ENCODE results near the gene SORCS2.

The SORCS2 gene

DNA sequence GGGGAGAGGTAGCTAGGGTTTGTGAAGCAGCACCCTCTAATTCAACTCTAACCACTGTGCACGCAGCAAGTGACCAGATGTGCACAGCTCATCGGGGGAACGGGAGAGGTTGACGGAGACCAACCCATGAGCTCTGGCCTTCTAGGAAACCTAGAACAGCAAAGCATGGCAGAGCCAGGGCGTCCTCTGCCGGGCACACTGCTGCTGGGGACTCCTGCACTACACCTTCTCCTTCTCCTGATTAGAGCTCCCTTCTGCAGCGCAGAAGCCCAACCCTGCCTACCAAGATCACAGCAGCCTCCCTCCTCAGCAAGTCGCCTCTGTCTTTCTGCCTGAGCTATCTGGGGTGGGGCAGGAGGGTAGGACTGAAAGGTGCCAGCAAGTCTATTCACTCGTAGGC lies 494.7 kb downstream of the SORCS2 start (continued):
- no peak for TF ChIP-seq ZNF626 (tag by site-specific recombination; IDR thresholded peaks at IDR 0.05)
- TF ChIP-seq ELK4 (IDR thresholded peaks at IDR 0.05; ENCODE audit: borderline replicate concordance, low read depth, low read length): no peak
- no peak for TF ChIP-seq ZNF654 (tag by site-specific recombination; IDR thresholded peaks at IDR 0.05; ENCODE audit: low read depth)
- no peak for TF ChIP-seq ZFHX2 (tag by site-specific recombination; conservative IDR thresholded peaks at IDR 0.05)
- TF ChIP-seq ZNF571 (tag by site-specific recombination; IDR thresholded peaks at IDR 0.05): no peak
- no peak for TF ChIP-seq GLI4 (tag by site-specific recombination; IDR thresholded peaks at IDR 0.05)

DNA sequence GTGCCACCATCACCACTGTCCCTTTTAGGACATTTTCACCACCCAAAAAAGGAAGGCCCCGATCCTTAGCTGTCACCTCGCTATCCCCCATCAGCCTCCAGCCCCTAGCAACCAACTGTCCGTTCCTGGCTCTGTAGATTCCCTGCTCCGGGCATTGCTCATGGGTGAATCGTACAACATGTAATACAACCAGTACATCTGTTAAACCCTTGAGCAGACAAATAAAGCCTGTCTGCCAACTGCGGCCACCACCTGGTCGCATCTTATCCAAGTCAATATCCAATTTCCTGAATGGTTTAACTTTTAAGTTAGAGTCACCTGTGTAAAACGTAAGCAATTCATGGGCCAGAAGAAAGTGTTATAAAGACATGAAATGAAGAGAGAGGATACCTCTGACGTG lies 495.5 kb downstream of the SORCS2 start:
- Histone ChIP-seq H3K9me3 (ENCODE audit: control insufficient read depth, insufficient read depth, low read depth, low read length) (no peaks in the 10 kb centered on the region), H3K4me3 (ENCODE audit: low read depth, low read length) (no peak overlapping the region), H3K4me1 (ENCODE audit: control insufficient read depth, insufficient read depth, low read length) (no peaks in the 10 kb centered on the region), H3K27ac (ENCODE audit: extremely low read depth, low read depth, low read length) (no peak overlapping the region), H3K36me3 (ENCODE audit: control insufficient read depth in 2 of 2, insufficient read depth in 1 of 2, low read length in 2 of 2) (no peaks in the 10 kb centered on the region)
- CTCF ChIA-PET: interaction anchor here (0.6 kb wide), 1 partner anchor 586 kb away, joined by 4 read pairs; no protein-coding TSS in a partner anchor
- TF ChIP-seq RBAK (tag by site-specific recombination; IDR thresholded peaks at IDR 0.05): no peak
- POLR2A ChIA-PET: no interaction called here

- Histone ChIP-seq H3K4me3 (ENCODE audit: low read depth, low read length) (no peak overlapping the region), H3K4me1 (ENCODE audit: control insufficient read depth, insufficient read depth, low read length) (no peaks in the 10 kb centered on the region), H3K27ac (ENCODE audit: extremely low read depth, low read depth, low read length) (no peak overlapping the region), H3K9me3 (ENCODE audit: control insufficient read depth, insufficient read depth, low read depth, low read length) (no peaks in the 10 kb centered on the region), H3K36me3 (ENCODE audit: control insufficient read depth in 2 of 2, insufficient read depth in 1 of 2, low read length in 2 of 2) (no peaks in the 10 kb centered on the region)
- POLR2A ChIA-PET: no interaction called here
- peak; percentile 94 for TF ChIP-seq ZNF366 (tag by site-specific recombination; conservative IDR thresholded peaks at IDR 0.05)
- no peak for TF ChIP-seq ZNF341 (tag by site-specific recombination; IDR thresholded peaks at IDR 0.05; ENCODE audit: low read depth)
- peak; percentile 96 for TF ChIP-seq ZBTB17 (tag by site-specific recombination; IDR thresholded peaks at IDR 0.05)
- TF ChIP-seq EGR2 (tag by site-specific recombination; IDR thresholded peaks at IDR 0.05; ENCODE audit: low read depth): peak; percentile 76
- TF ChIP-seq GFI1B (tag by site-specific recombination; IDR thresholded peaks at IDR 0.05): no peak
- peak; percentile 50; the same call in 1 of the 2 replicates for TF ChIP-seq ZFHX2 (tag by site-specific recombination; conservative IDR thresholded peaks at IDR 0.05)
- CTCF ChIA-PET: no interaction called here
Measured at GRCh38 chr4:7689773-7690693, 497.7 kb downstream of the SORCS2 start.

DNA sequence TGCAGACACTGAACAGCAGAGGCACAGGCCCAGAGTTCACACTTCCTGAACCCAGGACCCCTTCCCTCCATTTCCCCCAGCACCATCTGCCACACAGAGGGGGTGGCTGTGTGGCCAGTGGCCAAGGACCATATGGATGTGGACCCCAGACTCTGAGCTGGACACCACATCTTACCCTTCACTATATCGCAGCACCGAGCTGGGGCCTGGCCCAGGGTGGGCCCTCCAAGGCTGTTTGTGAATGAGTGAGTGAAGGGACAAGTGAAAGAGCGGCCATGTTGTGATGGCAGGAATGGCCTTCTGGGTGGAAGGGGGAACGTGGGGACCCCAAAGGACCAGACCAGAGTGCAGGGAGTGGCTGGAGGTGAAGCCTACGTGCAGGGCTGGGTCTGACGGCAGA lies 498.7 kb downstream of the SORCS2 start:
- no peaks in the 10 kb centered on the region for H3K9me3 ChIP-seq (ENCODE audit: control insufficient read depth, insufficient read depth, low read depth, low read length)
- ChIA-PET CTCF (interaction anchor here (0.6 kb wide), 1 partner anchor 700 kb away, joined by 4 read pairs; no protein-coding TSS in a partner anchor), POLR2A (no interaction called here)
- H3K36me3 ChIP-seq (ENCODE audit: control insufficient read depth in 2 of 2, insufficient read depth in 1 of 2, low read length in 2 of 2): no peaks in the 10 kb centered on the region
- no peaks in the 10 kb centered on the region for H3K4me1 ChIP-seq (ENCODE audit: control insufficient read depth, insufficient read depth, low read length)
- H3K4me3 ChIP-seq (ENCODE audit: low read depth, low read length): no peak overlapping the region
- TF ChIP-seq ZNF391 (tag by site-specific recombination; IDR thresholded peaks at IDR 0.05; ENCODE audit: borderline replicate concordance, low read depth) (no peak), ZNF785 (tag by site-specific recombination; IDR thresholded peaks at IDR 0.05) (no peak), ZNF416 (tag by site-specific recombination; IDR thresholded peaks at IDR 0.05) (no peak), ZNF423 (tag by site-specific recombination; IDR thresholded peaks at IDR 0.05) (no peak), ZNF560 (tag by site-specific recombination; IDR thresholded peaks at IDR 0.05; ENCODE audit: borderline replicate concordance) (no peak), MEIS1 (CRISPR knock-in tag; IDR thresholded peaks at IDR 0.05; ENCODE audit: borderline replicate concordance) (no peak), ZNF404 (tag by site-specific recombination; IDR thresholded peaks at IDR 0.05) (no peak), ZBTB48 (tag by site-specific recombination; IDR thresholded peaks at IDR 0.05) (no peak), ZNF202 (tag by site-specific recombination; IDR thresholded peaks at IDR 0.05; ENCODE audit: borderline replicate concordance) (no peak), ZBTB21 (tag by site-specific recombination; IDR thresholded peaks at IDR 0.05) (no peak), GLI2 (tag by site-specific recombination; IDR thresholded peaks at IDR 0.05; ENCODE audit: borderline replicate concordance, low read depth) (no peak)
- no peak overlapping the region for H3K27ac ChIP-seq (ENCODE audit: extremely low read depth, low read depth, low read length)

Data from HEK293 (cell line).